ENCODE data around the gene ASRGL1.
"Not testable (repeated sequence)": the region's sequence is repeated elsewhere in the genome, so short reads cannot be mapped to it uniquely, and the experiment has no call there.

DNA sequence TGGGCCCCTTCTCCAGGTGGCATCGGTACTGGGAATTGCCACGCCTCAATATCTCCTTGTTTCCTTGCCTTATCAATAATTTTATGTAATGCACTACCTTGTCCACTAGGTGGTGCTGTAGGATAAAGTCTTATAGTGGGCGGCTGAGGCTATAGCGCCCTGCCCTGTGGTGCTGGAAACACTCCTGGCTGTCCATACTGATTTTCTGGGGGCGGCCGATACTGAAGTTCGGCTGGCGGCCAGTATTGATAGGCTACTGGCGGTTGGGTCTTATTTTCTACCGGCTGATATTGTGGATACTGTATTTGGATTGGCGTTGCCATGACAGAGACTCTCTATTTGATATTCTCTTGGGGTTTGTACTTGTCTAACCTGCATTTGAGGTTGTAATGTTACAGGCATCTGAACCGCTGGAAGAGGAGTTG is 43.6 kb downstream of the ASRGL1 start:
- peak; percentile 82 for TF ChIP-seq CTCF (conservative IDR thresholded peaks at IDR 0.05; ENCODE audit: low read depth, low read length)
- not testable (repeated sequence) for TF ChIP-seq EZH2 (IDR thresholded peaks at IDR 0.05; ENCODE audit: low read length, unreplicated experiment)

Measured in PC-3 (cell line).